HG03064 (cell line): Measurements from ENCODE around the gene NEURL1.
A peak's percentile ranks its signal among the peaks of the same experiment; 100 is the strongest.
"Not testable (repeated sequence)": the region's sequence is repeated elsewhere in the genome, so short reads cannot be mapped to it uniquely, and the experiment has no call there.

ENCODE experiments used
- ATAC-seq: cut with Tn5 transposase; IDR thresholded peaks from one replicate; pipeline ENCODE4 v1.9.1; 2021; ENCODE audit warnings: low read depth; ENCODE audit not compliant: unreplicated experiment

Gene NEURL1

GRCh38 chr10:103512591-103513379 lies 19.3 kb downstream of the NEURL1 start:
- no peak for ATAC-seq

GRCh38 chr10:103513380-103514060 lies 20.0 kb downstream of the NEURL1 start:
- no peak for ATAC-seq

- no peak for ATAC-seq
Observed at GRCh38 chr10:103514244-103514643, 20.7 kb downstream of the NEURL1 start.

GRCh38 chr10:103517234-103518085 lies 24.0 kb downstream of the NEURL1 start:
- no peak for ATAC-seq

GRCh38 chr10:103519798-103520197 lies 26.3 kb downstream of the NEURL1 start:
- ATAC-seq, result no peak

GRCh38 chr10:103522006-103522405 lies 28.5 kb downstream of the NEURL1 start:
- not testable (repeated sequence) for ATAC-seq

- no peak for ATAC-seq
Observed at GRCh38 chr10:103523683-103524082, 30.2 kb downstream of the NEURL1 start.

- no peak for ATAC-seq
Observed at GRCh38 chr10:103525901-103526300, 32.4 kb downstream of the NEURL1 start.

- not testable (repeated sequence) for ATAC-seq
Observed at GRCh38 chr10:103527476-103527875, 34.0 kb downstream of the NEURL1 start.

- ATAC-seq, result no peak
Observed at GRCh38 chr10:103528549-103528948, 35.0 kb downstream of the NEURL1 start.

GRCh38 chr10:103529539-103529938 lies 36.0 kb downstream of the NEURL1 start:
- ATAC-seq, result no peak

- ATAC-seq, result no peak
Observed at GRCh38 chr10:103533827-103534226, 40.3 kb downstream of the NEURL1 start.

- no peak for ATAC-seq
Observed at GRCh38 chr10:103534621-103535498, 41.4 kb downstream of the NEURL1 start.

- no peak for ATAC-seq
Observed at GRCh38 chr10:103535595-103535994, 42.1 kb downstream of the NEURL1 start.

GRCh38 chr10:103539751-103540150 lies 46.2 kb downstream of the NEURL1 start:
- no peak for ATAC-seq

GRCh38 chr10:103540722-103541121 lies 47.2 kb downstream of the NEURL1 start:
- ATAC-seq, result no peak

GRCh38 chr10:103541616-103542015 lies 48.1 kb downstream of the NEURL1 start:
- ATAC-seq, result no peak

GRCh38 chr10:103542764-103543616 lies 49.5 kb downstream of the NEURL1 start:
- peak; percentile 48 for ATAC-seq
